Measurements from ENCODE around the gene TTC9B.

TTC9B gene

DNA sequence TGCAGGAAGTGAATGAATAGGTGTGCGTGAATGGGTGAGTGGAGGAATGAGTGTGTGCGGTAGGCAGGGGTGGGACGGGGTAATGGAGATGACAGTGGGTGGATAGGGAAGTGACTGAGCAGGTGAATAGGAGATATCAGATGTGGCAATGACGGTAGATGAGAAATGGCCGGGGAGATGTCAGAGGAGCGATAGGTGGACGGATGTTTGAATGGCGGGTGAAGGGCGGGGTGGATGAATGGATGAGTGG is 1.5 kb downstream of the TTC9B start:
- no peak overlapping the region for H3K4me3 ChIP-seq (ENCODE audit: low read depth, low read length)
- TF ChIP-seq, protein P1, sequence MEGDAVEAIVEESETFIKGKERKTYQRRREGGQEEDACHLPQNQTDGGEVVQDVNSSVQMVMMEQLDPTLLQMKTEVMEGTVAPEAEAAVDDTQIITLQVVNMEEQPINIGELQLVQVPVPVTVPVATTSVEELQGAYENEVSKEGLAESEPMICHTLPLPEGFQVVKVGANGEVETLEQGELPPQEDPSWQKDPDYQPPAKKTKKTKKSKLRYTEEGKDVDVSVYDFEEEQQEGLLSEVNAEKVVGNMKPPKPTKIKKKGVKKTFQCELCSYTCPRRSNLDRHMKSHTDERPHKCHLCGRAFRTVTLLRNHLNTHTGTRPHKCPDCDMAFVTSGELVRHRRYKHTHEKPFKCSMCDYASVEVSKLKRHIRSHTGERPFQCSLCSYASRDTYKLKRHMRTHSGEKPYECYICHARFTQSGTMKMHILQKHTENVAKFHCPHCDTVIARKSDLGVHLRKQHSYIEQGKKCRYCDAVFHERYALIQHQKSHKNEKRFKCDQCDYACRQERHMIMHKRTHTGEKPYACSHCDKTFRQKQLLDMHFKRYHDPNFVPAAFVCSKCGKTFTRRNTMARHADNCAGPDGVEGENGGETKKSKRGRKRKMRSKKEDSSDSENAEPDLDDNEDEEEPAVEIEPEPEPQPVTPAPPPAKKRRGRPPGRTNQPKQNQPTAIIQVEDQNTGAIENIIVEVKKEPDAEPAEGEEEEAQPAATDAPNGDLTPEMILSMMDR (IDR thresholded peaks at IDR 0.05; ENCODE audit: low read depth, low read length), result no peak
- TF ChIP-seq MAX (IDR thresholded peaks at IDR 0.05; ENCODE audit: low read depth, low read length) (no peak), POLR2A (IDR thresholded peaks at IDR 0.05; ENCODE audit: extremely low read depth, insufficient read length) (no peak), MYC (IDR thresholded peaks at IDR 0.05; ENCODE audit: low read depth, low read length) (no peak)
- DNase-seq (ENCODE audit: low read depth), result no peak

DNA sequence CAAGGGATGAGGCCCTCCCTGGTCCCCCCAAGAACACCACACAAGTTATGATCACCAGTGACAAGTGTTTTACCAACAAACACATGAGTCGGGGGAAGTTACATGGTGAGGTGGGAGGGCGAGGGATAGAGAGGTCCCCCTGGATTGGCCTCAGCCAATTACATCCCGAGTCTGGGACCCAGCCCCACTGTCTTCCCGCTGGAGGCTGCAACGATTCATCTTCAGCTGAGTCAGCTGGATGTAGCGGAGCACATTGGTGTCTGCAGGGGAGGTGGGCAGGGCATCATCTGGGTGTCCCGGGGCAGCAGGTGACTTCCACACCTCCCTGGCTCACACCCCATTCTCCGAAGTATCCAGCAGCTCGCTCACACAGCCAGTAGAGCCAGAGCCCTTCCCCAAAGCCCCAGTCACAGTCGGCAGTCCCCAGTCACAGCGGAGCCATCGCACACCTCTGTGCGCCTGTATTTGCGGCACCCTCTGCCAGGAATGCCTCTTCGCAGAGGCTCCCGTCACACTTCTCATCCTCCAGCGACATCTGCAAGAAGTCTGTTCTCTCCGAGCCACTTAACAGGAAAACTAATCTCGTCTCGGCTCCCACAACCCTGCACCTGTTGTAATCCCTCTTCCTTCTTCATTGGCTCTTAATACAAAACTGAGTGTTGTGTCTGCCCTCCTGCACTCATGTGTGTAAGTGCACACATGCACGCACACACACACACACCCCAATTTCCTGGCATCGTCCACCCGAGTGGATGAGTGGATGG is 2.0 kb downstream of the TTC9B start:
- DNase-seq (ENCODE audit: low read depth), result no peak
- no peak overlapping the region for H3K4me3 ChIP-seq (ENCODE audit: low read depth, low read length)
- TF ChIP-seq, protein P1 (IDR thresholded peaks at IDR 0.05; ENCODE audit: low read depth, low read length), result no peak
- no peak for TF ChIP-seq POLR2A (IDR thresholded peaks at IDR 0.05; ENCODE audit: extremely low read depth, insufficient read length)
- TF ChIP-seq MAX (IDR thresholded peaks at IDR 0.05; ENCODE audit: low read depth, low read length), result no peak

GRCh38 chr19:40214936-40215335 is 3.2 kb downstream of the TTC9B start:
- DNase-seq (ENCODE audit: low read depth), result no peak
- TF ChIP-seq, protein P1 (IDR thresholded peaks at IDR 0.05; ENCODE audit: low read depth, low read length), result no peak
- TF ChIP-seq MYC (IDR thresholded peaks at IDR 0.05; ENCODE audit: low read depth, low read length), result no peak
- TF ChIP-seq POLR2A (IDR thresholded peaks at IDR 0.05; ENCODE audit: extremely low read depth, insufficient read length), result no peak
- TF ChIP-seq MAX (IDR thresholded peaks at IDR 0.05; ENCODE audit: low read depth, low read length), result no peak

GRCh38 chr19:40213882-40214570 is 4.2 kb downstream of the TTC9B start:
- H3K4me3 ChIP-seq (ENCODE audit: low read depth, low read length), result no peak overlapping the region
- TF ChIP-seq POLR2A (IDR thresholded peaks at IDR 0.05; ENCODE audit: extremely low read depth, insufficient read length), result no peak
- TF ChIP-seq MYC (IDR thresholded peaks at IDR 0.05; ENCODE audit: low read depth, low read length), result no peak
- DNase-seq (ENCODE audit: low read depth), result no peak

More at GRCh38 chr19:40214936-40215335, 3.2 kb downstream of the TTC9B start:
- H3K4me3 ChIP-seq (ENCODE audit: low read depth, low read length), result no peak overlapping the region

DNA sequence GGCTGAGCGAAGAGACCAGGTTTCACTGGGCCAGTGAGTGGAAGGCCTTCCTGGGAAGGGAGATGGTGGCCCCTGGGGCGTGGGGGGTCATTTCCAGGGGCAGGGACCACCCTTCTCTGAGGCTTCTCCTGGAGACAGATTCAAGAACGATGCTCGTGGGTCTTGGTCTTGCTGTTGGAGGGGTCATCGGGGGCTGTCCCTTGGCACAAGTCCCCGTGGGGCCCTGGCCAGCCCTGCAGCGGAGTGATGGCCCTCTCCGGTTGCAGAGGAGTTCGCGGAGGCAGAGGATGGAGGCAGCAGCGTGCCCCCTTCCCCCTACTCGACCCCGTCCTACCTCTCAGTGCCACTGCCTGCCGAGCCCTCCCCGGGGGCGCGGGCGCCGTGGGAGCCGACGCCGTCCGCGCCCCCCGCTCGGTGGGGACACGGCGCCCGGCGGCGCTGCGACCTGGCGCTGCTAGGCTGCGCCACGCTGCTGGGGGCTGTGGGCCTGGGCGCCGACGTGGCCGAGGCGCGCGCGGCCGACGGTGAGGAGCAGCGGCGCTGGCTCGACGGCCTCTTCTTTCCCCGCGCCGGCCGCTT is 4.8 kb downstream of the TTC9B start:
- DNase-seq (ENCODE audit: low read depth), result no peak
- no peak overlapping the region for H3K4me3 ChIP-seq (ENCODE audit: low read depth, low read length)
- TF ChIP-seq MYC (IDR thresholded peaks at IDR 0.05; ENCODE audit: low read depth, low read length), result no peak
- TF ChIP-seq MAX (IDR thresholded peaks at IDR 0.05; ENCODE audit: low read depth, low read length), result no peak
- TF ChIP-seq POLR2A (IDR thresholded peaks at IDR 0.05; ENCODE audit: extremely low read depth, insufficient read length), result no peak
- TF ChIP-seq, protein P1 (IDR thresholded peaks at IDR 0.05; ENCODE audit: low read depth, low read length), result no peak

GRCh38 chr19:40210889-40211288 is 7.3 kb downstream of the TTC9B start:
- no peak for TF ChIP-seq MAX (IDR thresholded peaks at IDR 0.05; ENCODE audit: low read depth, low read length)
- no peak for TF ChIP-seq MYC (IDR thresholded peaks at IDR 0.05; ENCODE audit: low read depth, low read length)
- TF ChIP-seq, protein P1 (IDR thresholded peaks at IDR 0.05; ENCODE audit: low read depth, low read length), result no peak
- TF ChIP-seq POLR2A (IDR thresholded peaks at IDR 0.05; ENCODE audit: extremely low read depth, insufficient read length), result no peak
- DNase-seq (ENCODE audit: low read depth), result no peak
- no peak overlapping the region for H3K4me3 ChIP-seq (ENCODE audit: low read depth, low read length)
